NCI-H526 treated with DMSO at 0.1 percent for 48 hours (cell line): ENCODE measurements around the gene KRT35.

Experiments
- DNase-seq: peaks from one replicate; lab custom pipeline; 2025; lab: John Stamatoyannopoulos, UW

The KRT35 gene

GRCh38 chr17:41486809-41487530 lies 6.0 kb upstream of the KRT35 start:
- DNase-seq: no peak

DNA sequence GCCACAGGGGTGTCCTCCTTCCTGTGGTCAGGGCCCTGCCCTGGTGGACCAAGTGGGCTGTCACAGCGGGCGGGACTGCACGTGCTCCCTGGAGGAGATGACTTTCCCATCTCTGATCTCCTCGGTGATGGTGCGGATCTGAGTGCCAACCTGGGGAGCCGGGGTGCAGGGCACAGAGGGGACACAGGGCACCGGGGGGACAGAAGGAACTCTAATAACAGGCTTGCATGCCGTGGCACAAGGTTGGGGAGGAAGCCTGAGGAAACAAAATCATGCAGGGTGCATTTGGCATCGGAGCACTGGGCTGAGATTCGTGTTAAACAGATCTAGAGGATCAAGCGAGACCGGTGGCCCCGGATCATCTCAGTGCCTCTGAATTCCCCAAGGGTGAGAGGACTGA lies 5.4 kb upstream of the KRT35 start:
- DNase-seq: no peak

DNA sequence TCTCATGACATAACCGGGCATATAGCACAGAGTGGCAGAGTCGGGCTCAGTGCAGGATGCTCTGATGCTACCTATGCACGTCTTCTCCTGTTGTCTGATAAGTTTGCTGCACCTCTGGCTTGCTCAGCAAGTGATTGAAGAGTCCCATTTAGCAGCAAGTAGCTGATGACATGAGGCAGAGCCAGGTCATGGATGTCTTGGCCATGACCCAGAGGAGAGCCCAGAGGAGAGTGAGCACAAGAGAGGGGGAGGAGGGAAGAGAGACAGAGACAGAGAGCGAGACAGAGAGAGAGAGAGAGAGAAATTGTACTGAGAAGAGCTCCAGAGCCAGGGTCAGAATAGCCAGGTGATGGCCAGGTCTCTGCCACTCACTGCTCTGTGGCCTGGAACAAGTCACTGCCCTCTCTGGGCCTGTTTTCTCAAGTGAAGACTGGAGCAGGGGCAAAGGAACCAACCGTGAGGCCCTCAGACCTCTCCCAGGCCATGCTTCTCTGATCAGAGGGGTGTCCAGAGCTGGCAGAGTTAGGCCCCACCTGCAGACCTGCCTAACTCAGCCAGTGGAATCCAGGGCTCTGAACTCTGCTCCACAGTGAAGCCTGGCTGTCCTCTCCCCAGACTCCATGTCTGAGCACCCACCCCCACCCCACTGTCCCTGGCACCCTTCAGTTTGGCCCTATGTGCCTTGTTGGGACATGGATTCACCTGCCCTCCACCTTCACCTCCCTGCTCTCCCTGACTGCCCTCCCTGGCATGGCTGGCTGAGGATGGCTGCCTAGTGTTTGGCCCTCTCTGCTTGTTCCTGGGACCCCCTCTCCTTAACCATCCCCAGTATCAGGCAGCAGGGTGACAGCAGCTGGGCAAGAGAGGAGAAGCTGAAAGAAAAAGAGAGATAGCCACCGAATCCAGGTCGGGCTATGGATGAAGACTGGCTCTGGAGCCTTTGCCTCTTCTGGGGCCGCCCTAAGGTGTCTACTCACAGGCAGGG lies 4.3 kb upstream of the KRT35 start:
- DNase-seq: no peak

- DNase-seq: no peak
Observed at GRCh38 chr17:41483991-41484826, 3.3 kb upstream of the KRT35 start.

DNA sequence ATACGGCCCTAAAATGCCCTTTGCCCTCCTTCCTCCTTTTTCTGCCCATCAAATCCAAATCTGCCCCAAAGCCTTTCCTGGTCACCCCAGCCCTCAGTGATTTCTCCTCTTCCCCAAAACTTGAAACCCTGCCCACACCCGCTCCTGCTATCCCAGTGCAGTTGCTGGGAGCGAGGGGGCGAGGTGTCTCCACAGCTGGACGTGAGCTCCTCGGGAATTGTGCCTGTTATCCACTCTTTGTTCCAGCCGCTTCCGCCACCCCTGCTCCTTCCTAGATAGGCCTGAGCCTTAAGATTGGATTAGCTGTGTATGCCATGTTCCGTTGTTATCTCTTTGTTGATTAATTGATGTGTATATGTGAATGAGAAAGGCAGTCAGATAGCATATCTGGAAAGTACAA lies 2.6 kb upstream of the KRT35 start:
- DNase-seq: no peak

- no peak for DNase-seq
Observed at GRCh38 chr17:41480581-41480980, 370 bp downstream of the KRT35 start.

DNA sequence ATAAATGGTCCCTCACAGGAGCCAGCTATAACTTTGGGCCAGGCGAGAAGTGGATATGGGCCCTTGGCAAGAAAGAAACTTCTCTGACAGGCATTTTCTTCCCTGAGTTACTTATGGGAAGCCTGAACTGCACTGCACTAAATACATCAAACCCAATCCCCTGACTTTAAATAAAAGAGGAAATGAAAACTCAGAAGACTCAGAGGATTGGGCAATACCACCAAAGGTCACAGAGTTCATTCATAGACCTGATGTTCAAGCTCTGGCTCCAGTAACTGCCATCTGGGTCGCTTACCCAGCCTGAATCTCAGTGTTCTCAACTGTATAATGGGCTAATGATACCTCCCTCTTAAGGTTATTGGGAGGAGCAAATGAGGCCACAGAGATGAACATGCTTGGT lies 815 bp downstream of the KRT35 start:
- no peak for DNase-seq

- no peak for DNase-seq
Observed at GRCh38 chr17:41478237-41478636, 2.7 kb downstream of the KRT35 start.

GRCh38 chr17:41476866-41477815 lies 3.8 kb downstream of the KRT35 start:
- DNase-seq: no peak

GRCh38 chr17:41475421-41475820 lies 5.5 kb downstream of the KRT35 start:
- no peak for DNase-seq

GRCh38 chr17:41474863-41475262 lies 6.1 kb downstream of the KRT35 start:
- no peak for DNase-seq

DNA sequence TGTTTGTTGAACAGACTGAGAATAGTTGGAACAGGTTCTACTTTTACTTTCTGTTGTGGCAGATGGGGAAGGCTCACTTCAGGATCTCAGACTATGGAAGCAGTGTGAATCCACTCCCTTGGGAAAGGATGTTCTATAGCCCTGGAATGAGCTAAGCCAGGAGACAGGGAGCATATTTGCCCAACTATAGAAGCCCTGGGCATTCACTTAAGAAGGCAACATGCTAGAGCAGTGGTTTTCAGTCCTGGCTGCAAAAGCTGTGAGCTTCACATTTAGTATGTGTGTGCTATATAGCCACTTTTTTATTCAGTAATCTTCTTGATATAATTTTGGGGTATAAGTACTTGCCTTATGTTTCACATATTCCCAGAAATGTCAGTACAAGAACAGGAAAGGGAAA lies 12.6 kb downstream of the KRT35 start:
- DNase-seq: no peak

- DNase-seq: no peak
Observed at GRCh38 chr17:41467561-41467960, 13.4 kb downstream of the KRT35 start.

DNA sequence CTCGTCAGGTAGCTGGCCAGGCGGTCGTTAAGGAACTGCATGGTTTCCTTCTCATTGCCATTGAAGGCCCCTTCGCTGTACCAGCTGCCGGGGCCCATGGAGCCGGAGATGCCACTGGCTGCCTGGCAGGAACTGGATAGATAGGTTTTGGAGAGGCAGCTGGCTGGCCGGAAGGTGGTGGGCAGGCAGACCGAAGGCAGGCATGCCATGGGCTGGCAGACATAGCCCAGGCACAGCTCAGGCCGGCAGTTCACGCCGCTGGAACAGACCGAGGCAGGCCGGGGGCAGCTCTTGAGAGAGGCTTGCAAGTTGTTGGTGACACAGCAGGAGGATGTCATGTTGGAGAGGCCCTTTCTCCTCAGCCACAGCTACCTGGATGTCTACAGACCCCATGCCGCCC lies 14.0 kb downstream of the KRT35 start, which contains the start of gene KRT32:
KRT32 (minus strand) TSS at position 399 of the 400 bp plus-strand sequence; CDS start at position 338, 61 bp downstream.
- no peak for DNase-seq

- DNase-seq: no peak
Observed at GRCh38 chr17:41464682-41465081, 16.3 kb downstream of the KRT35 start.

GRCh38 chr17:41464173-41464572 lies 16.8 kb downstream of the KRT35 start:
- no peak for DNase-seq

DNA sequence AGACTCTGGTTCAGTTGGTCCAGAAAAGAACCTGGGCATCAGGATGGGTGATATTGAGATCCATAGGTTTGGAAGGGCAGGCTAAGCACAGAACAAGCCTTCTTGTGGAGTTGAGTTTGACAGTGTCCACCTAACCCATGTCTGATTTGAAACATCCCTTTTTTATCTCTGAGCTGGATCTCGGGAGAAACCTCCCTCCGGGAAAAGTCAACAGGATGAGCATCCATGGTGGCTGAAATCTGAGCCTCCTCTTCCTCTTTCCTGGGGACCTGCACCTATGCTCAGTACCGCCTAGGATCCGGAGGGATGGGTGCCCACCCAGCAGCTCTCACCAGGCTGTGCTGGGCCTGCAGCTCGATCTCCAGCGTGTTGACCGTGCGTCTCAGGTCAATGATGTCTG lies 17.2 kb downstream of the KRT35 start:
- DNase-seq: no peak

GRCh38 chr17:41462705-41463104 lies 18.2 kb downstream of the KRT35 start:
- no peak for DNase-seq

GRCh38 chr17:41457676-41458075 lies 23.3 kb downstream of the KRT35 start:
- no peak for DNase-seq

DNA sequence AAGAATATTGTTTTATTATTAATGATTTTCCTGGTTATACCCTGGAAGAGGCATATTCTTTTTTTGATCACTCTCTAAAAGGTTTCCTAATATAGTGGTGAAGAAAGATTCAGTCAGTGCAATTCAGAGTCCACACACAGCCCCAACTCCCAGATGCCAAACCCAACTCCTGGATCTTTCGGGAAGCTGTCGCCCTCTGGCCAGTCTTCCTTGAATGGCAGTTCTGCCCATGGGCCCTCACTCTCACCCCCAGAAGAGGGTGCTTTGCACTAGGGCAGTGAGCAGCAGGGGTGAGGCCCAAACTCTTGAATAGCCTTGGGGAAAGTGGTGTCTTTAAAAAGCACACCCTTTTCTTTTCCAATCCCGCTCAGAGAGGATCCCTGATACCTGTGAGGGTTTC lies 24.7 kb downstream of the KRT35 start:
- no peak for DNase-seq

DNA sequence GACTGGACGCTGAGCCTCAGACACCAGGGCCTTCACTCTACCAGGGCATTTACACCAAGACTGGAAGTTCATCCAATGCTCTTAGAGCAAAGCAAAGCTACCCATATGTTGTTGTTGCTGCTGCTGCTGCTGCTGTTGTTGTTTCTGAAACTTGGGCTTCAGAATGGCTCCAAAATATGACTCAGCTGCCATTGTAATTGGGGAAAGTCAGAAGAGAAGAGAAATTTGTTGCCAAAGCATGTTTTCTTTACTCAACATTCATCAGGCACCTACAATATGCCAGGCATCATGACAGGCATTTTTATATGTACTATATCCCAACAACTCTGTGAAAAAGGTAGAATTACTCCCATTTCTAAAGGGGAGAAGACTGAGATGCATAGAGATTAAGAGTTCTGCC lies 25.7 kb downstream of the KRT35 start:
- DNase-seq: no peak
